Fibroblast of lung (primary cell): ENCODE measurements around the gene RRP12. TPM values are rescaled to one million over a fixed set of nuclear protein-coding genes. Genes with fewer than 3 reads are reported as not detected.

Experiments used
- DNase-seq, 2 donors: peaks; one replicate each; pipeline versions ENCODE4 v3.0.0 to v3.0.0-alpha.2; 2010; ENCODE audit warnings: low read depth in 2 of 2
- H2AFZ ChIP-seq: 2 replicates; pipeline ENCODE4 v1.5.1; 2012; ENCODE audit warnings: low read length, control low read depth, inconsistent platforms
- H3K27ac ChIP-seq: 2 replicates; pipeline ENCODE4 v1.5.1; 2011; ENCODE audit warnings: low read length, control low read depth; ENCODE audit not compliant: insufficient read depth
- H3K27me3 ChIP-seq: 2 replicates; pipeline ENCODE4 v1.5.1; 2011; ENCODE audit warnings: mild to moderate bottlenecking, low read length; ENCODE audit not compliant: control insufficient read depth, insufficient read depth
- H3K36me3 ChIP-seq: 2 replicates; pipeline ENCODE4 v1.5.1; 2011; ENCODE audit warnings: low read length; ENCODE audit not compliant: control insufficient read depth, insufficient read depth
- H3K4me1 ChIP-seq: 2 replicates; pipeline ENCODE4 v1.5.1; 2011; ENCODE audit warnings: low read length; ENCODE audit not compliant: control insufficient read depth, insufficient read depth; ENCODE audit errors: extremely low read depth
- H3K4me2 ChIP-seq: 2 replicates; pipeline ENCODE4 v1.5.1; 2011; ENCODE audit warnings: low read length, control low read depth; ENCODE audit not compliant: insufficient read depth; ENCODE audit errors: extremely low read depth
- H3K4me3 ChIP-seq, 4 experiments: fragments of 200-600 bp in 1 of 4; sonication (generic) in 1 of 4; replicated peaks in 1 of 4; 2 replicates each; pipeline ENCODE4 v1.5.1; 2011 to 2016; ENCODE audit warnings: low read length in 4 of 4, low read depth in 3 of 4, mild to moderate bottlenecking in 3 of 4, control low read depth in 2 of 4, inconsistent platforms in 1 of 4, mixed read lengths in 1 of 4; ENCODE audit not compliant: insufficient read depth in 1 of 4; ENCODE audit errors: control extremely low read depth in 1 of 4
- H3K79me2 ChIP-seq: 2 replicates; pipeline ENCODE4 v1.5.1; 2012; ENCODE audit warnings: mild to moderate bottlenecking, low read length, inconsistent platforms; ENCODE audit not compliant: control insufficient read depth, insufficient read depth
- H3K9ac ChIP-seq: 2 replicates; pipeline ENCODE4 v1.5.1; 2011; ENCODE audit warnings: mild to moderate bottlenecking, low read length, control low read depth; ENCODE audit not compliant: insufficient read depth
- H3K9me3 ChIP-seq: 2 replicates; pipeline ENCODE4 v1.5.1; 2012; ENCODE audit warnings: low read depth, low read length; ENCODE audit not compliant: control insufficient read depth, insufficient read depth
- H4K20me1 ChIP-seq: 2 replicates; pipeline ENCODE4 v1.5.1; 2011; ENCODE audit warnings: low read length; ENCODE audit not compliant: control insufficient read depth, insufficient read depth; ENCODE audit errors: extremely low read depth
- EZH2 ChIP-seq: IDR thresholded peaks from 2 replicates; pipeline ENCODE4 v1.5.1; 2012; ENCODE audit warnings: low read length, control low read depth, mild to moderate bottlenecking; ENCODE audit errors: missing control alignments
- polyA minus RNA-seq: library from RNA; depleted of rRNA, polyadenylated mRNA; stranded (reverse); fragments of >200 nt; gene quantifications from 2 replicates; pipeline ENCODE4 v1.2.3, GENCODE V29; 2011; ENCODE audit warnings: low replicate concordance
- polyA plus RNA-seq, 2 donors: library from polyadenylated mRNA; depleted of rRNA in 1 of 2; stranded (reverse) in 1 of 2; unstranded in 1 of 2; fragments of >200 nt; gene quantifications; 2 replicates each; pipeline ENCODE4 v1.2.1, GENCODE V29; 2011 to 2012; ENCODE audit warnings: missing spikeins in 1 of 2
- total RNA-seq: library from RNA; depleted of rRNA; stranded (reverse); fragments of >200 nt; gene quantifications from 2 replicates; pipeline ENCODE4 v1.2.1, GENCODE V29; 2014
- TF ChIP-seq, protein P1 (sequence below), 2 donors: IDR thresholded peaks in 1 of 2; conservative IDR thresholded peaks in 1 of 2; 1 replicate in 1 of 2; 2 replicates in 1 of 2; pipeline ENCODE4 v1.5.1; 2011 to 2012; ENCODE audit warnings: low read length in 2 of 2, control low read depth in 1 of 2, inconsistent platforms in 1 of 2, low read depth in 1 of 2, mild to moderate bottlenecking in 1 of 2

RRP12 gene, protein sequence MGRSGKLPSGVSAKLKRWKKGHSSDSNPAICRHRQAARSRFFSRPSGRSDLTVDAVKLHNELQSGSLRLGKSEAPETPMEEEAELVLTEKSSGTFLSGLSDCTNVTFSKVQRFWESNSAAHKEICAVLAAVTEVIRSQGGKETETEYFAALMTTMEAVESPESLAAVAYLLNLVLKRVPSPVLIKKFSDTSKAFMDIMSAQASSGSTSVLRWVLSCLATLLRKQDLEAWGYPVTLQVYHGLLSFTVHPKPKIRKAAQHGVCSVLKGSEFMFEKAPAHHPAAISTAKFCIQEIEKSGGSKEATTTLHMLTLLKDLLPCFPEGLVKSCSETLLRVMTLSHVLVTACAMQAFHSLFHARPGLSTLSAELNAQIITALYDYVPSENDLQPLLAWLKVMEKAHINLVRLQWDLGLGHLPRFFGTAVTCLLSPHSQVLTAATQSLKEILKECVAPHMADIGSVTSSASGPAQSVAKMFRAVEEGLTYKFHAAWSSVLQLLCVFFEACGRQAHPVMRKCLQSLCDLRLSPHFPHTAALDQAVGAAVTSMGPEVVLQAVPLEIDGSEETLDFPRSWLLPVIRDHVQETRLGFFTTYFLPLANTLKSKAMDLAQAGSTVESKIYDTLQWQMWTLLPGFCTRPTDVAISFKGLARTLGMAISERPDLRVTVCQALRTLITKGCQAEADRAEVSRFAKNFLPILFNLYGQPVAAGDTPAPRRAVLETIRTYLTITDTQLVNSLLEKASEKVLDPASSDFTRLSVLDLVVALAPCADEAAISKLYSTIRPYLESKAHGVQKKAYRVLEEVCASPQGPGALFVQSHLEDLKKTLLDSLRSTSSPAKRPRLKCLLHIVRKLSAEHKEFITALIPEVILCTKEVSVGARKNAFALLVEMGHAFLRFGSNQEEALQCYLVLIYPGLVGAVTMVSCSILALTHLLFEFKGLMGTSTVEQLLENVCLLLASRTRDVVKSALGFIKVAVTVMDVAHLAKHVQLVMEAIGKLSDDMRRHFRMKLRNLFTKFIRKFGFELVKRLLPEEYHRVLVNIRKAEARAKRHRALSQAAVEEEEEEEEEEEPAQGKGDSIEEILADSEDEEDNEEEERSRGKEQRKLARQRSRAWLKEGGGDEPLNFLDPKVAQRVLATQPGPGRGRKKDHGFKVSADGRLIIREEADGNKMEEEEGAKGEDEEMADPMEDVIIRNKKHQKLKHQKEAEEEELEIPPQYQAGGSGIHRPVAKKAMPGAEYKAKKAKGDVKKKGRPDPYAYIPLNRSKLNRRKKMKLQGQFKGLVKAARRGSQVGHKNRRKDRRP (N-terminal part only)
- total RNA-seq, result 10.5 and 10.7 TPM in 2 replicates
- 6.1 and 11.1 TPM in 2 replicates for polyA plus RNA-seq
- 11.5 and 21.0 TPM in 2 replicates for polyA plus RNA-seq (2012)
- polyA minus RNA-seq, result 25.4 and 46.7 TPM in 2 replicates

DNA sequence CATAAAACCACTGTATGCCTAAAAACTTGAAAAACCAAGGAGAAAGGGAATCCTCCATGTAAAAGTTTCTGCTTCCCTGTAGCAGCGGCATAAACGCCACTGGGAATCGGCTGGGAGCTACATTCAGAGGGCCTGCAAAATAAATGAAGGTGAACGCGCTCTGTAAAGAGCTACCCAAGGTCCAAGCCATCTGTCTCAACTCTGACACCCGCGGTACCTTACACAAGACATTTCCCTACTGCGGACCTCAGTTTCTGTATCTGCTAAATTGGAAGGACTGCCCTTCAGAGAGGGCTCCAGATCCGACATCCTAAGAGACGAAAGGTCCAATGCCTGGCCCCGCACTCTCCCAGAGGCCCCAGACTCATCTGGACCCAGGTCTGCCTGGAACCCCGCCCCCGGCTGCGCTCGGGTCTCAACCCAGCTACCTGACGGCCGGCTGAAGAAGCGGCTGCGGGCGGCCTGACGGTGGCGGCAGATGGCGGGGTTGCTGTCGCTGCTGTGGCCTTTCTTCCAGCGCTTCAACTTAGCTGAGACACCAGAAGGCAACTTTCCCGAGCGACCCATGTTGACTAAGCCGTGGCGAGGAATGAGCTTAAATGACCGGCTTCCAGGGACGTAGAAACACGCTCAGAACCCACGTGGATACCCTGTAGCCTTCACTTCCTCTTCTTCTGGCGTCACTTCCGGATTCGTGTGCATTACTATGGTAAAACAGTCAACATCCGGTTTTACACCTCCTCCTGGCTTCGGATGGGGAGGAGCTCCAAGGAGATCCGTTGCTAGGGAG is at the start of gene RRP12:
Gene RRP12 (minus strand): TSS at position 676 of the 790 bp plus-strand sequence. CDS start 109 bp downstream, at position 567.
- H4K20me1 ChIP-seq, result no peaks in the 10 kb centered on the region
- H3K4me3 ChIP-seq, result peak within 1 kb of the TSS; percentile 77 to 86 (median 80)
- H3K27me3 ChIP-seq, result no peaks in the 10 kb centered on the region
- peaks cover 6% of the 10 kb centered on the region for H3K79me2 ChIP-seq
- TF ChIP-seq, protein P1, sequence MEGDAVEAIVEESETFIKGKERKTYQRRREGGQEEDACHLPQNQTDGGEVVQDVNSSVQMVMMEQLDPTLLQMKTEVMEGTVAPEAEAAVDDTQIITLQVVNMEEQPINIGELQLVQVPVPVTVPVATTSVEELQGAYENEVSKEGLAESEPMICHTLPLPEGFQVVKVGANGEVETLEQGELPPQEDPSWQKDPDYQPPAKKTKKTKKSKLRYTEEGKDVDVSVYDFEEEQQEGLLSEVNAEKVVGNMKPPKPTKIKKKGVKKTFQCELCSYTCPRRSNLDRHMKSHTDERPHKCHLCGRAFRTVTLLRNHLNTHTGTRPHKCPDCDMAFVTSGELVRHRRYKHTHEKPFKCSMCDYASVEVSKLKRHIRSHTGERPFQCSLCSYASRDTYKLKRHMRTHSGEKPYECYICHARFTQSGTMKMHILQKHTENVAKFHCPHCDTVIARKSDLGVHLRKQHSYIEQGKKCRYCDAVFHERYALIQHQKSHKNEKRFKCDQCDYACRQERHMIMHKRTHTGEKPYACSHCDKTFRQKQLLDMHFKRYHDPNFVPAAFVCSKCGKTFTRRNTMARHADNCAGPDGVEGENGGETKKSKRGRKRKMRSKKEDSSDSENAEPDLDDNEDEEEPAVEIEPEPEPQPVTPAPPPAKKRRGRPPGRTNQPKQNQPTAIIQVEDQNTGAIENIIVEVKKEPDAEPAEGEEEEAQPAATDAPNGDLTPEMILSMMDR (conservative IDR thresholded peaks at IDR 0.05 in 1 of 2, IDR thresholded peaks at IDR 0.05 in 1 of 2; ENCODE audit: low read depth in 1 of 2, low read length in 2 of 2), result no peak
- TF ChIP-seq EZH2, result no peak
- peak; percentile 98 for DNase-seq
- peak within 1 kb of the TSS; percentile 97 for H3K27ac ChIP-seq
- H3K9ac ChIP-seq, result peak within 1 kb of the TSS; percentile 98
- H3K36me3 ChIP-seq, result peaks cover 2% of the 10 kb centered on the region
- no peaks in the 10 kb centered on the region for H3K9me3 ChIP-seq
- peak within 1 kb of the TSS; percentile 87 for H3K4me2 ChIP-seq
- peak within 1 kb of the TSS; percentile 64 for H2AFZ ChIP-seq
- H3K4me1 ChIP-seq, result no peaks in the 10 kb centered on the region

DNA sequence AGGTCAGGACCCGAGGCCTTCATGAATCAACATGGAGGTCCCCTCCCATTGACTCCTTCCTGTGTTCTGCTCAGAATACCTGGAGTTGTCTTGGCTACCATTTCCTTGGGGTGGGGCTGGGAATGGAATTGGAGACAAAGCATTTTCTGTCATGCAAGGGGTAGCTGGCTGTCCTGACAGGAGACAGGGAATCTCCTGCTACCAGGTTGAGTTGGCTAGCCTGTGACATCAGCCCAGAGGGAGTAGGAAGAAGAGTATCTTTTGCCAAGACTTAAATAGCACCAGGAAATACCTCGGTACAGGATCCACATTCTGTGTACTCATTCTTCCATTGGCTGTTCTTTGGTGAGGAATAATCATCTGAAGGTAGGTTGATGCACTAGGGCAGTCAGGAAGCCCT is 49.7 kb upstream of the RRP12 start:
- H3K36me3 ChIP-seq, result peaks cover 15% of the 10 kb centered on the region
- H3K9ac ChIP-seq, result no peak overlapping the region
- H2AFZ ChIP-seq, result no peak overlapping the region
- H3K27ac ChIP-seq, result no peak overlapping the region
- peaks cover 62% of the 10 kb centered on the region for H3K79me2 ChIP-seq
- no peaks in the 10 kb centered on the region for H3K27me3 ChIP-seq
- peak in 1 of 2 donors; percentile 24 for DNase-seq
- no peaks in the 10 kb centered on the region for H3K4me1 ChIP-seq
- H3K9me3 ChIP-seq, result no peaks in the 10 kb centered on the region
- H4K20me1 ChIP-seq, result no peaks in the 10 kb centered on the region
- H3K4me2 ChIP-seq, result no peak overlapping the region
- no peak overlapping the region for H3K4me3 ChIP-seq
- TF ChIP-seq EZH2, result no peak
